Keratinocyte (primary cell): ENCODE results near the gene ATP8A2. TPM values are rescaled to one million over a fixed set of nuclear protein-coding genes. Genes with fewer than 3 reads are reported as not detected.

ENCODE experiments used
- DNase-seq: peaks from one replicate; pipeline ENCODE4 v3.0.0-alpha.2; 2011; ENCODE audit warnings: low read depth, missing footprints, low spot score
- FAIRE-seq: peaks from 2 replicates; lab custom pipeline; 2011; peaks lifted over from hg19 to GRCh38; lab: Jason Lieb, UNC
- H2AFZ ChIP-seq: 2 replicates; pipeline ENCODE4 v1.6.0; 2012; ENCODE audit warnings: low read length, control low read depth, inconsistent platforms; ENCODE audit not compliant: control insufficient read depth
- H3K27ac ChIP-seq: 2 replicates; pipeline ENCODE4 v1.5.1; 2011; ENCODE audit warnings: low read length; ENCODE audit not compliant: control insufficient read depth, insufficient read depth
- H3K27me3 ChIP-seq: 3 replicates; pipeline ENCODE4 v1.6.0; 2011; ENCODE audit warnings: low read length; ENCODE audit not compliant: control insufficient read depth, insufficient read depth; ENCODE audit errors: extremely low read depth
- H3K36me3 ChIP-seq, 2 experiments: 2 replicates in 1 of 2; 3 replicates in 1 of 2; pipeline ENCODE4 v1.5.1; 2011; ENCODE audit warnings: low read length in 2 of 2, mild to moderate bottlenecking in 1 of 2; ENCODE audit not compliant: control insufficient read depth in 2 of 2, insufficient read depth in 2 of 2; ENCODE audit errors: extremely low read depth in 1 of 2
- H3K4me1 ChIP-seq: 3 replicates; pipeline ENCODE4 v1.5.1; 2011; ENCODE audit warnings: low read length; ENCODE audit not compliant: control insufficient read depth, insufficient read depth; ENCODE audit errors: extremely low read depth
- H3K4me2 ChIP-seq: 3 replicates; pipeline ENCODE4 v1.6.0; 2011; ENCODE audit warnings: low read depth, low read length; ENCODE audit not compliant: control insufficient read depth, insufficient read depth; ENCODE audit errors: extremely low read depth
- H3K4me3 ChIP-seq, 3 experiments: fragments of 200-600 bp in 1 of 3; sonication (generic) in 1 of 3; 2 replicates in 2 of 3; 3 replicates in 1 of 3; pipeline ENCODE4 v1.5.1; 2011 to 2016; ENCODE audit warnings: low read length in 3 of 3, mild to moderate bottlenecking in 3 of 3, control low read depth in 2 of 3, inconsistent platforms in 1 of 3, low read depth in 1 of 3, mixed read lengths in 1 of 3, mixed run types in 1 of 3, moderate library complexity in 1 of 3; ENCODE audit not compliant: control insufficient read depth in 2 of 3, insufficient read depth in 2 of 3; ENCODE audit errors: extremely low read depth in 1 of 3
- H3K79me2 ChIP-seq: 2 replicates; pipeline ENCODE4 v1.6.0; 2012; ENCODE audit warnings: low read length; ENCODE audit not compliant: control insufficient read depth, insufficient read depth
- H3K9ac ChIP-seq: 3 replicates; pipeline ENCODE4 v1.6.0; 2011; ENCODE audit warnings: low read length; ENCODE audit not compliant: control insufficient read depth, insufficient read depth; ENCODE audit errors: extremely low read depth
- H3K9me1 ChIP-seq: 3 replicates; pipeline ENCODE4 v1.6.0; 2011; ENCODE audit warnings: low read length; ENCODE audit not compliant: control insufficient read depth, insufficient read depth; ENCODE audit errors: extremely low read depth
- H3K9me3 ChIP-seq: 2 replicates; pipeline ENCODE4 v1.5.1; 2012; ENCODE audit warnings: low read depth, low read length; ENCODE audit not compliant: control insufficient read depth
- H4K20me1 ChIP-seq: 3 replicates; pipeline ENCODE4 v1.6.0; 2011; ENCODE audit warnings: low read length; ENCODE audit not compliant: control insufficient read depth, insufficient read depth; ENCODE audit errors: extremely low read depth
- EZH2 ChIP-seq: IDR thresholded peaks from one replicate; pipeline ENCODE4 v1.6.1; 2012; ENCODE audit warnings: inconsistent platforms, mild to moderate bottlenecking, low read length, moderate library complexity
- dilution Hi-C: fragments of 300-500 bp; cut with MboI; formaldehyde crosslinking; loops from one replicate; pipeline ENCODE4 v1.7.0; 2020; ENCODE audit warnings: low sequenced_read_pairs; ENCODE audit not compliant: extremely low pct_ligation_motif_present
- polyA plus RNA-seq, 5 experiments: library from polyadenylated mRNA; depleted of rRNA in 3 of 5; stranded (reverse) in 3 of 5; stranded (forward) in 1 of 5; unstranded in 1 of 5; fragments of >200 nt; gene quantifications; 1 replicate in 1 of 5; 2 replicates in 3 of 5; 3 replicates in 1 of 5; pipeline versions ENCODE4 v1.2.1 to v1.2.3, GENCODE V29; 2011 to 2012; ENCODE audit warnings: missing spikeins in 2 of 5, low read depth in 1 of 5, low replicate concordance in 1 of 5
- TF ChIP-seq, protein P1 (sequence below), 3 experiments: IDR thresholded peaks in 1 of 3; conservative IDR thresholded peaks in 1 of 3; optimal IDR thresholded peaks in 1 of 3; 2 replicates in 2 of 3; 3 replicates in 1 of 3; pipeline versions ENCODE3 to v1.5.1; 2011; ENCODE audit warnings: low read length in 3 of 3, mild to moderate bottlenecking in 3 of 3, moderate library complexity in 2 of 3, control low read depth in 1 of 3, inconsistent platforms in 1 of 3; ENCODE audit not compliant: insufficient read depth in 2 of 3; ENCODE audit errors: extremely low read depth in 1 of 3

ATP8A2 gene
- polyA plus RNA-seq, 1 donor (not counting 4 experiments of a cell fraction or from before 2014, with no cell fraction given) = 0.16 TPM

DNA sequence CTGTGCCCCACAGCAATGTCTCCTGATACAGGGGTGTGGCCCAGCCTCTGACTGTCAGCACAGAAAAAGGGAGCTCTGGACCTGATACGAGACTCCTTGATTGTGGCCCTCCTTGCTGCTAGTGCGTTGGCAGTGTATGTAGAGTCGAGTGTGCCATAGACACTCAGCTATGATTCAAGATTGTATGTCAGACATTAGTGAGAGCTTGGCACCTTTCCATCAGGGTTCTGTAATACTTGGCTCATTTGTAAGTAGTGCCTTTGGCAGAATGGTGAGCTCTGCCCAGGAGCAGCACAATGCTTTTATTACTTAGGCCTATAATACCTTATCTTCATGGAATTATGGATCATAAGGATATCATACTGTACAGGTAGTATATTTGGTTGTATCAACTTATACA is 83.4 kb downstream of the ATP8A2 start:
- FAIRE-seq (peak; percentile 41), DNase-seq (no peak)
- Histone ChIP-seq H3K4me3 (no peak overlapping the region), H3K27ac (no peak overlapping the region), H3K79me2 (no peaks in the 10 kb centered on the region), H3K9me3 (no peaks in the 10 kb centered on the region), H3K36me3 (no peaks in the 10 kb centered on the region), H3K9ac (no peak overlapping the region), H4K20me1 (no peaks in the 10 kb centered on the region), H2AFZ (no peak overlapping the region), H3K27me3 (no peaks in the 10 kb centered on the region), H3K4me2 (no peak overlapping the region), H3K4me1 (no peaks in the 10 kb centered on the region), H3K9me1 (no peaks in the 10 kb centered on the region)
- no peak for TF ChIP-seq EZH2
- TF ChIP-seq, protein P1, sequence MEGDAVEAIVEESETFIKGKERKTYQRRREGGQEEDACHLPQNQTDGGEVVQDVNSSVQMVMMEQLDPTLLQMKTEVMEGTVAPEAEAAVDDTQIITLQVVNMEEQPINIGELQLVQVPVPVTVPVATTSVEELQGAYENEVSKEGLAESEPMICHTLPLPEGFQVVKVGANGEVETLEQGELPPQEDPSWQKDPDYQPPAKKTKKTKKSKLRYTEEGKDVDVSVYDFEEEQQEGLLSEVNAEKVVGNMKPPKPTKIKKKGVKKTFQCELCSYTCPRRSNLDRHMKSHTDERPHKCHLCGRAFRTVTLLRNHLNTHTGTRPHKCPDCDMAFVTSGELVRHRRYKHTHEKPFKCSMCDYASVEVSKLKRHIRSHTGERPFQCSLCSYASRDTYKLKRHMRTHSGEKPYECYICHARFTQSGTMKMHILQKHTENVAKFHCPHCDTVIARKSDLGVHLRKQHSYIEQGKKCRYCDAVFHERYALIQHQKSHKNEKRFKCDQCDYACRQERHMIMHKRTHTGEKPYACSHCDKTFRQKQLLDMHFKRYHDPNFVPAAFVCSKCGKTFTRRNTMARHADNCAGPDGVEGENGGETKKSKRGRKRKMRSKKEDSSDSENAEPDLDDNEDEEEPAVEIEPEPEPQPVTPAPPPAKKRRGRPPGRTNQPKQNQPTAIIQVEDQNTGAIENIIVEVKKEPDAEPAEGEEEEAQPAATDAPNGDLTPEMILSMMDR (optimal IDR thresholded peaks at IDR 0.05 in 1 of 3, IDR thresholded peaks at IDR 0.05 in 1 of 3, conservative IDR thresholded peaks at IDR 0.05 in 1 of 3; ENCODE audit: extremely low read depth in 1 of 3, insufficient read depth in 2 of 3, low read length in 3 of 3) = no peak
- dilution Hi-C loops = no loop called here

DNA sequence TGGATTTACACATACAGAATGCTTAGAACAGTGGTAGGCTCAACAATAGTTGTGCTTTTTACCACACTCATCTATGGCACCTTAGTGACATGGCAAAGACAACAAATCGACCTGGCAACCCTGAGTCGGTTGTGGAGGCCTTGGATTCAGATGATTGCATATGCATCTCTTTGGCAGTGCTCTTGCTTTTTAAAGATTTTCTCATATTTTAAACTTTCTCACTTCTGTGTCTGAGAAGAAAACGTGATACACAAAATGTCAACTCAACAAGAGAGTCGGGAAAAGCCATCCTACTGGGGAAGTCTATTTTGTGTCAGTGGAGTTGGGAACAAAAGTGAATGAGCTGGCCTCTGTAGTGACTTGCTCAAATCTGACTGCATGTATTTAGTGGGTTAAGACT is 85.8 kb downstream of the ATP8A2 start:
- no peak for TF ChIP-seq EZH2
- TF ChIP-seq, protein P1 (optimal IDR thresholded peaks at IDR 0.05 in 1 of 3, IDR thresholded peaks at IDR 0.05 in 1 of 3, conservative IDR thresholded peaks at IDR 0.05 in 1 of 3; ENCODE audit: extremely low read depth in 1 of 3, insufficient read depth in 2 of 3, low read length in 3 of 3) = no peak
- H3K4me1 ChIP-seq = peaks cover 4% of the 10 kb centered on the region
- no peaks in the 10 kb centered on the region for H3K79me2 ChIP-seq
- no peaks in the 10 kb centered on the region for H4K20me1 ChIP-seq
- H3K9me3 ChIP-seq = no peaks in the 10 kb centered on the region
- H3K27me3 ChIP-seq = no peaks in the 10 kb centered on the region
- no peak overlapping the region for H3K27ac ChIP-seq
- H3K36me3 ChIP-seq = no peaks in the 10 kb centered on the region
- H3K9me1 ChIP-seq = no peaks in the 10 kb centered on the region
- no peak for FAIRE-seq
- H3K4me2 ChIP-seq = no peak overlapping the region
- no peak for DNase-seq
- dilution Hi-C loops = no loop called here
- no peak overlapping the region for H3K9ac ChIP-seq
- H2AFZ ChIP-seq = no peak overlapping the region
- no peak overlapping the region for H3K4me3 ChIP-seq
